Measurements from ENCODE around the gene ALK.

Gene ALK

GRCh38 chr2:29881089-29881730 is 40.2 kb downstream of the ALK start:
- no peak for DNase-seq (ENCODE audit: extremely low read depth, low read depth)
- no peak for TF ChIP-seq CTCF (IDR thresholded peaks at IDR 0.05; ENCODE audit: low read depth, low read length)

GRCh38 chr2:29880084-29880483 is 41.3 kb downstream of the ALK start:
- DNase-seq (ENCODE audit: extremely low read depth, low read depth), result no peak
- TF ChIP-seq CTCF (IDR thresholded peaks at IDR 0.05; ENCODE audit: low read depth, low read length), result no peak

- no peak for TF ChIP-seq CTCF (IDR thresholded peaks at IDR 0.05; ENCODE audit: low read depth, low read length)
- DNase-seq (ENCODE audit: extremely low read depth, low read depth), result no peak
Observed at GRCh38 chr2:29879456-29879855, 41.9 kb downstream of the ALK start.

- no peak for TF ChIP-seq CTCF (IDR thresholded peaks at IDR 0.05; ENCODE audit: low read depth, low read length)
- DNase-seq (ENCODE audit: extremely low read depth, low read depth), result no peak
Observed at GRCh38 chr2:29878898-29879297, 42.5 kb downstream of the ALK start.

- TF ChIP-seq CTCF (IDR thresholded peaks at IDR 0.05; ENCODE audit: low read depth, low read length), result no peak
- DNase-seq (ENCODE audit: extremely low read depth, low read depth), result no peak
Observed at GRCh38 chr2:29876374-29876773, 45.0 kb downstream of the ALK start.

GRCh38 chr2:29874745-29875144 is 46.6 kb downstream of the ALK start:
- DNase-seq (ENCODE audit: extremely low read depth, low read depth), result no peak
- TF ChIP-seq CTCF (IDR thresholded peaks at IDR 0.05; ENCODE audit: low read depth, low read length), result no peak

GRCh38 chr2:29872870-29873269 is 48.5 kb downstream of the ALK start:
- no peak for DNase-seq (ENCODE audit: extremely low read depth, low read depth)
- TF ChIP-seq CTCF (IDR thresholded peaks at IDR 0.05; ENCODE audit: low read depth, low read length), result no peak

Data from AG09319 (cell line).